CD14-positive monocyte (primary cell): Measurements from ENCODE around the gene NEK1. TPM values are rescaled to one million over a fixed set of nuclear protein-coding genes. Genes with fewer than 3 reads are reported as not detected.

Experiments used
- DNase-seq, 3 donors: peaks; one replicate each; pipeline ENCODE4 v3.0.0-alpha.2; 2011 to 2022
- H2AFZ ChIP-seq: 2 replicates; pipeline ENCODE4 v1.6.0; 2012; ENCODE audit warnings: mild to moderate bottlenecking, low read depth, low read length, inconsistent platforms; ENCODE audit not compliant: insufficient read depth, poor library complexity, severe bottlenecking
- H3K27ac ChIP-seq, 2 donors: 1 replicate in 1 of 2; 2 replicates in 1 of 2; pipeline ENCODE4 v1.5.1; 2012 to 2013; ENCODE audit warnings: low read length in 2 of 2, control low read depth in 1 of 2, inconsistent platforms in 1 of 2, low read depth in 1 of 2, mild to moderate bottlenecking in 1 of 2
- H3K27me3 ChIP-seq, 2 donors: one replicate each; pipeline versions ENCODE4 v1.6.0 to v1.6.1; 2011 to 2013; ENCODE audit warnings: low read length in 2 of 2; ENCODE audit not compliant: control insufficient read depth in 2 of 2, insufficient read depth in 2 of 2
- H3K36me3 ChIP-seq, 2 donors: replicated peaks in 1 of 2; 1 replicate in 1 of 2; 2 replicates in 1 of 2; pipeline versions ENCODE4 v1.5.1 to v1.6.1; 2012 to 2013; ENCODE audit warnings: low read length in 2 of 2, control low read depth in 1 of 2, inconsistent platforms in 1 of 2, mild to moderate bottlenecking in 1 of 2; ENCODE audit not compliant: insufficient read depth in 2 of 2, control insufficient read depth in 1 of 2
- H3K4me1 ChIP-seq, 2 donors: 1 replicate in 1 of 2; 2 replicates in 1 of 2; pipeline versions ENCODE4 v1.5.1 to v1.6.1; 2012 to 2013; ENCODE audit warnings: low read length in 2 of 2, control low read depth in 1 of 2, inconsistent platforms in 1 of 2, mild to moderate bottlenecking in 1 of 2, moderate library complexity in 1 of 2; ENCODE audit not compliant: insufficient read depth in 2 of 2, control insufficient read depth in 1 of 2
- H3K4me2 ChIP-seq: replicated peaks from 2 replicates; pipeline ENCODE3; 2012; ENCODE audit warnings: low read length, moderate library complexity, mild to moderate bottlenecking; ENCODE audit not compliant: poor library complexity, severe bottlenecking; ENCODE audit errors: extremely low read depth
- H3K4me3 ChIP-seq, 3 experiments: fragments of 200-600 bp in 1 of 3; sonication (generic) in 1 of 3; replicated peaks in 1 of 3; 1 replicate in 2 of 3; 2 replicates in 1 of 3; pipeline ENCODE4 v1.5.1; 2011 to 2013; ENCODE audit warnings: low read length in 3 of 3, mild to moderate bottlenecking in 3 of 3, control low read depth in 2 of 3, low read depth in 2 of 3, inconsistent platforms in 1 of 3, moderate library complexity in 1 of 3
- H3K79me2 ChIP-seq: 2 replicates; pipeline ENCODE4 v1.6.0; 2012; ENCODE audit warnings: mild to moderate bottlenecking, control low read depth, inconsistent platforms, low read length, moderate library complexity; ENCODE audit not compliant: insufficient read depth
- H3K9ac ChIP-seq: 2 replicates; pipeline ENCODE4 v1.6.0; 2017; ENCODE audit warnings: low read length, mild to moderate bottlenecking; ENCODE audit not compliant: insufficient read depth, poor library complexity, severe bottlenecking
- H3K9me3 ChIP-seq, 2 donors: replicated peaks in 1 of 2; 1 replicate in 1 of 2; 2 replicates in 1 of 2; pipeline versions ENCODE4 v1.5.1 to v1.6.1; 2012 to 2013; ENCODE audit warnings: low read length in 2 of 2, control low read depth in 1 of 2; ENCODE audit not compliant: control insufficient read depth in 1 of 2, insufficient read depth in 1 of 2
- H4K20me1 ChIP-seq: 2 replicates; pipeline ENCODE4 v1.6.0; 2012; ENCODE audit warnings: mild to moderate bottlenecking, low read length, control low read depth, moderate library complexity; ENCODE audit not compliant: insufficient read depth
- H3K27ac Mint-ChIP-seq, 7 donors: one replicate each; pipeline ENCODE4 v1.8.0; 2020; ENCODE audit warnings: mild to moderate bottlenecking in 7 of 7, mixed read lengths in 7 of 7, moderate library complexity in 6 of 7, inconsistent platforms in 2 of 7
- H3K27me3 Mint-ChIP-seq, 3 donors: one replicate each; pipeline ENCODE4 v1.8.0; 2021 to 2022; ENCODE audit warnings: low read depth in 3 of 3, mild to moderate bottlenecking in 3 of 3, mixed read lengths in 3 of 3, moderate library complexity in 3 of 3, inconsistent platforms in 1 of 3
- H3K36me3 Mint-ChIP-seq, 2 donors: one replicate each; pipeline ENCODE4 v1.8.0; 2020; ENCODE audit warnings: mixed read lengths in 2 of 2, inconsistent platforms in 1 of 2, mild to moderate bottlenecking in 1 of 2
- H3K4me1 Mint-ChIP-seq: one replicate; pipeline ENCODE4 v1.8.0; 2020; ENCODE audit warnings: mild to moderate bottlenecking, mixed read lengths
- H3K4me3 Mint-ChIP-seq, 2 donors: one replicate each; pipeline ENCODE4 v1.8.0; 2020; ENCODE audit warnings: mild to moderate bottlenecking in 2 of 2, mixed read lengths in 2 of 2, moderate library complexity in 1 of 2
- H3K9me3 Mint-ChIP-seq, 7 donors: one replicate each; pipeline ENCODE4 v1.8.0; 2020 to 2022; ENCODE audit warnings: mixed read lengths in 7 of 7, mild to moderate bottlenecking in 6 of 7, moderate library complexity in 6 of 7, inconsistent platforms in 2 of 7
- CTCF ChIP-seq: fragments of 200-600 bp; IDR thresholded peaks from one replicate; pipeline ENCODE4 v1.8.0; 2022; ENCODE audit warnings: antibody characterized with exemption, mild to moderate bottlenecking
- WGBS: methylation state at CpG from one replicate; pipeline ENCODE4 v1.1.5; 2013; ENCODE audit warnings: missing lambda C conversion rate; ENCODE audit not compliant: insufficient coverage; 5-methylcytosine and 5-hydroxymethylcytosine counted together
- intact Hi-C, 2 donors: fragments of 100-400 bp; cut with micrococcal nuclease; formaldehyde crosslinking; loops; one replicate each; pipeline versions ENCODE4 v1.15.0 to v1.15.1; 2023
- polyA plus RNA-seq, 3 donors: library from polyadenylated mRNA; depleted of rRNA in 1 of 3; unstranded in 2 of 3; stranded (reverse) in 1 of 3; fragments of 300-500 nt in 2 of 3; fragments of >200 nt in 1 of 3; fragmentation: Illumina TruSeq in 2 of 3; gene quantifications; 1 replicate in 2 of 3; 2 replicates in 1 of 3; pipeline ENCODE4 v1.2.3, GENCODE V29; 2012 to 2021

Gene NEK1
- polyA plus RNA-seq, 3 donors = 1.9 to 5.5 (median 2.7) TPM

DNA sequence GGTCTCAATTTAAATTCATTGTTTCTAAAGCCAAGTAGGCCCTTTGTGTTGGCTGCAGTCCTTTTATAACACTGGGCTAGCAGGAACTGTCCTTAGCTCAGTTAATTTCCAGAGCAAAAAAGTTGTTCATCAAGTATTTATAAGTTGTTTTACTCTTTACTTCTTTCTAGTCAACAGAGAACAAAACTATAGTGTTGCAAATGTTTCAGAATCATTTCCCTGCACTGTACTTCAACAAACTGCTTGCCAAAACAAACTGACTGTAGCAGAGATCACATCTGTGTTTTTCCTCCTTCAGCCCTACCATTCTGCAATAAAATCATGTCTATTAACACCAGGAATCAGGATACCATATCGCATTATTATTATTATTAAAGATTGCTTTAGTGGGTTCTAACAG is 173.1 kb downstream of the NEK1 start:
- peaks cover 0 to 5% (median 0%) of the 10 kb centered on the region in 3 donors for H3K27me3 Mint-ChIP-seq
- Histone ChIP-seq H3K4me3 (no peak overlapping the region), H3K9me3 (peaks cover 12 to 13% of the 10 kb centered on the region in 2 donors), H3K4me2 (no peak overlapping the region), H3K9ac (no peak overlapping the region), H3K27ac (no peak overlapping the region), H2AFZ (no peak overlapping the region), H4K20me1 (no peaks in the 10 kb centered on the region), H3K4me1 (peaks cover 9 to 14% of the 10 kb centered on the region in 2 donors), H3K79me2 (no peaks in the 10 kb centered on the region), H3K27me3 (no peaks in the 10 kb centered on the region), H3K36me3 (no peaks in the 10 kb centered on the region)
- DNase-seq = no peak
- H3K36me3 Mint-ChIP-seq = peaks cover 15 to 16% of the 10 kb centered on the region in 2 donors
- H3K9me3 Mint-ChIP-seq = peaks cover 12 to 22% (median 19%) of the 10 kb centered on the region in 7 donors
- no peak for TF ChIP-seq CTCF
- H3K27ac Mint-ChIP-seq = no peak overlapping the region
- no CpG with 5 or more reads among the region's 1 CpG for WGBS
- no peak overlapping the region for H3K4me3 Mint-ChIP-seq
- intact Hi-C loops = no loop called here
- peaks cover 19% of the 10 kb centered on the region for H3K4me1 Mint-ChIP-seq

DNA sequence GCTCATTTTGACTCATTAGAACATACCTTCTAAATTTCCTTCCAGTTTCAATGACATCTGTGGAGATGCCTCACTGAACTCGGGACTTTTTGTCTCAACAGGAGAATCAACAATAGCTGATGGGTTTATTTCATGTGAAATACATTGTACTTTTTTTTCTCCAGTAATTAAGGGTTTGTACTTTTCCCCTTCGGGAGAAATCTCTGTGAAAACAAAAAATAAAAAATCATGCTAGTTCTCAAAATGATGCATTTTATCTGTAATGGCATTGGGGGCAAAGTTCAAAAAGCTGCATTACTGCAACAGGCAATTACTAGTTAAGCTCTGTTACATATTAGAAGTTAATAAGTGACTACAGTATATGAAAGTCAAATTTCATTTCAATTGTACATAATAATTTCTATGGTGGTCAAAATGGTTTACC is 174.3 kb downstream of the NEK1 start:
- TF ChIP-seq CTCF = no peak
- peaks cover 9 to 14% of the 10 kb centered on the region in 2 donors for H3K4me1 ChIP-seq
- peaks cover 2 to 11% (median 8%) of the 10 kb centered on the region in 7 donors for H3K9me3 Mint-ChIP-seq
- no peak for DNase-seq
- no peak overlapping the region for H3K27ac ChIP-seq
- H3K36me3 ChIP-seq = no peaks in the 10 kb centered on the region
- H3K9ac ChIP-seq = no peak overlapping the region
- H3K4me3 ChIP-seq = no peak overlapping the region
- peaks cover 19% of the 10 kb centered on the region for H3K4me1 Mint-ChIP-seq
- H2AFZ ChIP-seq = no peak overlapping the region
- intact Hi-C loops = no loop called here
- H3K27me3 ChIP-seq = no peaks in the 10 kb centered on the region
- WGBS = no CpG with 5 or more reads among the region's 2 CpGs
- no peaks in the 10 kb centered on the region for H3K79me2 ChIP-seq
- no peak overlapping the region for H3K4me3 Mint-ChIP-seq
- H4K20me1 ChIP-seq = no peaks in the 10 kb centered on the region
- H3K27me3 Mint-ChIP-seq = peaks cover 0 to 5% (median 0%) of the 10 kb centered on the region in 3 donors
- H3K9me3 ChIP-seq = peaks cover 5 to 9% of the 10 kb centered on the region in 2 donors
- H3K36me3 Mint-ChIP-seq = peaks cover 5 to 9% of the 10 kb centered on the region in 2 donors
- H3K4me2 ChIP-seq = no peak overlapping the region
- H3K27ac Mint-ChIP-seq = no peak overlapping the region
